ENCODE measurements around the gene TAGLN.

GRCh38 chr11:117221775-117222517 is 22.8 kb downstream of the TAGLN start:
- TF ChIP-seq POLR2AphosphoS5 (IDR thresholded peaks at IDR 0.05) (peak in 2 of 3 donors; percentile 56 to 70), POLR2A (IDR thresholded peaks at IDR 0.05) (no peak)
- TF ChIP-seq, protein P1, sequence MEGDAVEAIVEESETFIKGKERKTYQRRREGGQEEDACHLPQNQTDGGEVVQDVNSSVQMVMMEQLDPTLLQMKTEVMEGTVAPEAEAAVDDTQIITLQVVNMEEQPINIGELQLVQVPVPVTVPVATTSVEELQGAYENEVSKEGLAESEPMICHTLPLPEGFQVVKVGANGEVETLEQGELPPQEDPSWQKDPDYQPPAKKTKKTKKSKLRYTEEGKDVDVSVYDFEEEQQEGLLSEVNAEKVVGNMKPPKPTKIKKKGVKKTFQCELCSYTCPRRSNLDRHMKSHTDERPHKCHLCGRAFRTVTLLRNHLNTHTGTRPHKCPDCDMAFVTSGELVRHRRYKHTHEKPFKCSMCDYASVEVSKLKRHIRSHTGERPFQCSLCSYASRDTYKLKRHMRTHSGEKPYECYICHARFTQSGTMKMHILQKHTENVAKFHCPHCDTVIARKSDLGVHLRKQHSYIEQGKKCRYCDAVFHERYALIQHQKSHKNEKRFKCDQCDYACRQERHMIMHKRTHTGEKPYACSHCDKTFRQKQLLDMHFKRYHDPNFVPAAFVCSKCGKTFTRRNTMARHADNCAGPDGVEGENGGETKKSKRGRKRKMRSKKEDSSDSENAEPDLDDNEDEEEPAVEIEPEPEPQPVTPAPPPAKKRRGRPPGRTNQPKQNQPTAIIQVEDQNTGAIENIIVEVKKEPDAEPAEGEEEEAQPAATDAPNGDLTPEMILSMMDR (IDR thresholded peaks at IDR 0.05 in 8 of 11, conservative IDR thresholded peaks at IDR 0.05 in 3 of 11) = no peak
